Endothelial cell of umbilical vein (primary cell): ENCODE data around the gene RHOA. TPM values are rescaled to one million over a fixed set of nuclear protein-coding genes. Genes with fewer than 3 reads are reported as not detected.

ENCODE experiments used
- BruUV-seq: library from RNA; stranded (reverse); fragments of 400-500 nt; replicated peaks from 2 replicates; lab custom pipeline; 2021; lab: Mats Ljungman, UMichigan
- CTCF ChIA-PET: fragments of 300-600, 350-600 bp; sonication (Branson Sonifier 250); formaldehyde crosslinking; loops from one replicate; lab custom pipeline; 2021; ENCODE audit warnings: antibody characterized with exemption, inconsistent platforms; lab: Charles Lee
- POLR2A ChIA-PET: fragments of 300-600, 350-600 bp; sonication (Branson Sonifier 250); formaldehyde crosslinking; loops from one replicate; lab custom pipeline; 2021; ENCODE audit warnings: antibody characterized with exemption, inconsistent platforms; lab: Charles Lee
- DNase-seq: peaks from one replicate; pipeline ENCODE4 v3.0.0-alpha.2; 2011; ENCODE audit warnings: low read depth, low spot score
- FAIRE-seq: peaks from 2 replicates; lab custom pipeline; 2011; peaks lifted over from hg19 to GRCh38; lab: Jason Lieb, UNC
- H2AFZ ChIP-seq: 2 replicates; pipeline ENCODE4 v1.6.0; 2012; ENCODE audit warnings: low read depth, low read length, control low read depth, inconsistent platforms
- H3K27ac ChIP-seq: 2 replicates; pipeline ENCODE4 v1.5.1; 2011; ENCODE audit warnings: low read depth, mild to moderate bottlenecking, control low read depth, low read length, moderate library complexity; ENCODE audit not compliant: insufficient read depth
- H3K27me3 ChIP-seq, 2 experiments: 2 replicates each; pipeline versions ENCODE4 v1.6.0 to v1.6.1; 2011; ENCODE audit warnings: low read length in 2 of 2, mixed read lengths in 1 of 2; ENCODE audit not compliant: control insufficient read depth in 2 of 2, insufficient read depth in 2 of 2
- H3K36me3 ChIP-seq, 2 experiments: 2 replicates in 1 of 2; 3 replicates in 1 of 2; pipeline ENCODE4 v1.5.1; 2011; ENCODE audit warnings: low read length in 2 of 2, mild to moderate bottlenecking in 1 of 2, moderate library complexity in 1 of 2; ENCODE audit not compliant: control insufficient read depth in 2 of 2, insufficient read depth in 2 of 2; ENCODE audit errors: extremely low read depth in 1 of 2
- H3K4me1 ChIP-seq: 3 replicates; pipeline ENCODE4 v1.5.1; 2011; ENCODE audit warnings: mild to moderate bottlenecking, low read length; ENCODE audit not compliant: control insufficient read depth, insufficient read depth; ENCODE audit errors: extremely low read depth
- H3K4me2 ChIP-seq: 2 replicates; pipeline ENCODE4 v1.6.1; 2011; ENCODE audit warnings: low read length, control low read depth, mixed read lengths; ENCODE audit not compliant: insufficient read depth
- H3K4me3 ChIP-seq, 3 experiments: fragments of 200-600 bp in 1 of 3; sonication (generic), shearing (Covaris generic) in 1 of 3; replicated peaks in 1 of 3; 2 replicates each; pipeline ENCODE4 v1.5.1; 2011 to 2016; ENCODE audit warnings: control low read depth in 3 of 3, low read length in 3 of 3, mild to moderate bottlenecking in 2 of 3, inconsistent platforms in 1 of 3, low read depth in 1 of 3, moderate library complexity in 1 of 3; ENCODE audit not compliant: insufficient read depth in 1 of 3
- H3K79me2 ChIP-seq: 2 replicates; pipeline ENCODE4 v1.6.0; 2012; ENCODE audit warnings: low read length, inconsistent platforms; ENCODE audit not compliant: control insufficient read depth, insufficient read depth
- H3K9ac ChIP-seq: replicated peaks from 2 replicates; pipeline ENCODE3; 2011; ENCODE audit warnings: low read length, control low read depth; ENCODE audit not compliant: insufficient read depth; ENCODE audit errors: extremely low read depth
- H3K9me1 ChIP-seq: replicated peaks from 3 replicates; pipeline ENCODE4 v1.6.0; 2011; ENCODE audit warnings: mild to moderate bottlenecking, low read length; ENCODE audit not compliant: control insufficient read depth, insufficient read depth; ENCODE audit errors: extremely low read depth
- H3K9me3 ChIP-seq: replicated peaks from 2 replicates; pipeline ENCODE4 v1.5.1; 2012; ENCODE audit warnings: low read length, inconsistent platforms; ENCODE audit not compliant: control insufficient read depth, insufficient read depth
- H4K20me1 ChIP-seq: replicated peaks from 2 replicates; pipeline ENCODE3; 2011; ENCODE audit warnings: mild to moderate bottlenecking, low read length; ENCODE audit not compliant: control insufficient read depth, insufficient read depth; ENCODE audit errors: extremely low read depth
- CTCF ChIP-seq, 2 donors: IDR thresholded peaks; 1 replicate in 1 of 2; 2 replicates in 1 of 2; pipeline ENCODE4 v1.5.1; 2011; ENCODE audit warnings: low read length in 2 of 2, mild to moderate bottlenecking in 2 of 2, moderate library complexity in 2 of 2, control low read depth in 1 of 2, inconsistent platforms in 1 of 2, low read depth in 1 of 2; ENCODE audit not compliant: insufficient read depth in 1 of 2; ENCODE audit errors: extremely low read depth in 1 of 2
- EZH2 ChIP-seq: IDR thresholded peaks from 2 replicates; pipeline ENCODE4 v1.6.1; 2012; ENCODE audit warnings: borderline replicate concordance, low read depth, mild to moderate bottlenecking, moderate library complexity, low read length, inconsistent platforms; ENCODE audit not compliant: severe bottlenecking
- FOS ChIP-seq: IDR thresholded peaks from 2 replicates; pipeline ENCODE4 v1.6.1; 2011; ENCODE audit warnings: mild to moderate bottlenecking, low read length, moderate library complexity, borderline replicate concordance; ENCODE audit not compliant: insufficient read depth
- GATA2 ChIP-seq: IDR thresholded peaks from 2 replicates; pipeline ENCODE4 v1.7.0; 2011; ENCODE audit warnings: low read depth, mild to moderate bottlenecking, moderate library complexity, mixed read lengths, low read length; ENCODE audit not compliant: insufficient read length, insufficient read depth
- JUN ChIP-seq: IDR thresholded peaks from 2 replicates; pipeline ENCODE4 v1.6.1; 2011; ENCODE audit warnings: borderline replicate concordance, low read depth; ENCODE audit not compliant: insufficient read length, insufficient read depth
- MAX ChIP-seq: IDR thresholded peaks from 2 replicates; pipeline ENCODE4 v1.6.1; 2011; ENCODE audit not compliant: insufficient read depth, insufficient read length
- MYC ChIP-seq: IDR thresholded peaks from one replicate; pipeline ENCODE4 v1.6.1; 2011; ENCODE audit warnings: mild to moderate bottlenecking, low read depth, low read length
- POLR2A ChIP-seq: IDR thresholded peaks from 2 replicates; pipeline ENCODE4 v1.6.1; 2012; ENCODE audit warnings: low read depth, mild to moderate bottlenecking, control low read depth, low read length
- POLR2AphosphoS5 ChIP-seq: IDR thresholded peaks from 2 replicates; pipeline ENCODE4 v1.6.1; 2012; ENCODE audit warnings: low read depth, mild to moderate bottlenecking, control low read depth, low read length, moderate library complexity; ENCODE audit not compliant: insufficient read depth
- dilution Hi-C: fragments of 300-500 bp; cut with MboI; formaldehyde crosslinking; loops from one replicate; pipeline ENCODE4 v1.15.0; 2019; ENCODE audit warnings: low sequenced_read_pairs; ENCODE audit not compliant: extremely low pct_ligation_motif_present
- intact Hi-C: fragments of 100-400 bp; cut with micrococcal nuclease; formaldehyde crosslinking; loops from one replicate; pipeline ENCODE4 v1.10.0; 2022
- polyA plus RNA-seq, 4 experiments: library from polyadenylated mRNA; depleted of rRNA in 3 of 4; stranded (reverse) in 3 of 4; unstranded in 1 of 4; fragments of >200 nt; gene quantifications; 2 replicates each; pipeline versions ENCODE4 v1.2.1 to v1.2.3, GENCODE V29; 2011 to 2012; ENCODE audit warnings: missing spikeins in 1 of 4
- total RNA-seq: library from RNA; stranded (reverse); gene quantifications from 2 replicates; pipeline ENCODE4 v1.2.3, GENCODE V29; 2021

RHOA gene
- total and polyA plus RNA-seq, 2 donors (not counting 3 experiments of a cell fraction or from before 2014, with no cell fraction given): 450 to 580 TPM

- DNase-seq (no peak), FAIRE-seq (no peak)
- ChIA-PET POLR2A (interaction anchor here (0.9 to 2.8 kb wide), 3 partner anchors 19 to 110 kb away, joined by 3 to 39 read pairs (median 14); partner anchors contain the start of genes GPX1, RHOA and TCTA), CTCF (interaction anchor here (0.9 to 4.2 kb wide), 26 partner anchors 10 to 232 kb away, joined by 3 to 118 read pairs (median 6); partner anchors contain the start of genes GPX1, KLHDC8B, NICN1 and RHOA)
- no TSS peak for BruUV-seq
- peak overlapping the region; percentile 80 for H3K27ac ChIP-seq
- H3K4me3 ChIP-seq: peak overlapping the region; percentile 65 to 75 (median 75)
- peak overlapping the region; percentile 96 for H3K4me2 ChIP-seq
- dilution Hi-C loops: no loop called here
- H3K27me3 ChIP-seq: no peaks in the 10 kb centered on the region
- peaks cover 3 to 5% of the 10 kb centered on the region in 2 experiments for H3K36me3 ChIP-seq
- TF ChIP-seq EZH2 (no peak), CTCF (IDR thresholded peaks at IDR 0.05; ENCODE audit: extremely low read depth in 1 of 2, insufficient read depth in 1 of 2, low read depth in 1 of 2, low read length in 2 of 2) (no peak), POLR2AphosphoS5 (no peak), FOS (no peak), GATA2 (no peak), MAX (no peak), MYC (no peak), JUN (no peak), POLR2A (no peak)
- H3K9ac ChIP-seq: peak overlapping the region; percentile 73
- peak overlapping the region; percentile 71 for H2AFZ ChIP-seq
- no peaks in the 10 kb centered on the region for H3K9me1 ChIP-seq
- peaks cover 22% of the 10 kb centered on the region for H3K4me1 ChIP-seq
- intact Hi-C loops: no loop called here
- H3K9me3 ChIP-seq: no peaks in the 10 kb centered on the region
- H3K79me2 ChIP-seq: peaks cover 51% of the 10 kb centered on the region
- H4K20me1 ChIP-seq: no peaks in the 10 kb centered on the region
Measured at GRCh38 chr3:49339581-49339940, 72.2 kb downstream of the RHOA start.
